Stomach (tissue), 9 donors: ENCODE measurements around the gene PDIA4. TPM values are rescaled to one million over a fixed set of nuclear protein-coding genes. Genes with fewer than 3 reads are reported as not detected.
"Not testable (repeated sequence)": the region's sequence is repeated elsewhere in the genome, so short reads cannot be mapped to it uniquely, and the experiment has no call there.

Experiments used
- DNase-seq, 2 donors: peaks; one replicate each; pipeline versions ENCODE4 v3.0.0 to v3.0.0-alpha.2; 2013 to 2019
- H3K27ac ChIP-seq, 5 donors: fragments of 200-600 bp in 4 of 5; sonication (generic) in 4 of 5; one replicate each; pipeline ENCODE4 v1.5.1; 2013 to 2019; ENCODE audit warnings: mild to moderate bottlenecking in 1 of 5, moderate library complexity in 1 of 5
- H3K27me3 ChIP-seq, 3 donors: fragments of 200-600 bp; sonication (generic); one replicate each; pipeline ENCODE4 v1.5.1; 2017 to 2019; ENCODE audit warnings: mixed run types in 1 of 3
- H3K36me3 ChIP-seq, 4 donors: fragments of 200-600 bp; sonication (generic); 1 replicate in 3 of 4; 2 replicates in 1 of 4; pipeline ENCODE4 v1.5.1; 2016 to 2019
- H3K4me1 ChIP-seq, 4 donors: fragments of 200-600 bp; sonication (generic); one replicate each; pipeline ENCODE4 v1.5.1; 2016 to 2019
- H3K4me3 ChIP-seq, 4 donors: fragments of 200-600 bp; sonication (generic) in 3 of 4; one replicate each; pipeline ENCODE4 v1.5.1; 2016 to 2019; ENCODE audit warnings: mild to moderate bottlenecking in 1 of 4
- H3K9me3 ChIP-seq, 4 donors: fragments of 200-600 bp; sonication (generic); one replicate each; pipeline ENCODE4 v1.5.1; 2016 to 2019
- EP300 ChIP-seq: sonication (generic); formaldehyde crosslinking; IDR thresholded peaks from one replicate; pipeline ENCODE4 v1.6.1; 2017; ENCODE audit warnings: antibody characterized with exemption
- POLR2A ChIP-seq, 4 donors: fragments of 450-650 bp; IDR thresholded peaks; one replicate each; pipeline ENCODE4 v1.6.1; 2016; ENCODE audit warnings: antibody characterized with exemption in 4 of 4, control low read depth in 2 of 4, mild to moderate bottlenecking in 1 of 4, moderate library complexity in 1 of 4
- POLR2AphosphoS5 ChIP-seq, 3 donors: sonication (generic); formaldehyde crosslinking; IDR thresholded peaks; one replicate each; pipeline ENCODE4 v1.6.1; 2016; ENCODE audit warnings: antibody characterized with exemption in 3 of 3
- WGBS, 5 donors: extraction: QIAGEN DNeasy Blood & Tissue Kit in 3 of 5; methylation state at CpG; one replicate each; pipeline versions ENCODE4 v1.1.5 to v1.1.7; 2013 to 2018; 5-methylcytosine and 5-hydroxymethylcytosine counted together
- intact Hi-C: fragments of 100-400 bp; cut with DNase I; formaldehyde crosslinking; loops from one replicate; pipeline ENCODE4 v1.15.1; 2023; ENCODE audit warnings: low total_unique reads
- polyA plus RNA-seq, 3 donors: library from polyadenylated mRNA; stranded (reverse); fragments of 200-250 nt; gene quantifications; one replicate each; pipeline ENCODE4 v1.2.3, GENCODE V29; 2013
- total RNA-seq, 5 donors: library from RNA; depleted of rRNA; stranded (reverse); fragments of >200 nt; gene quantifications; one replicate each; pipeline versions ENCODE4 v1.1.0 to v1.2.3, GENCODE V29; 2014 to 2016
- TF ChIP-seq, protein P1 (sequence below), 7 experiments: fragments of 450-650 bp in 4 of 7; fragments of 200-600 bp in 3 of 7; sonication (generic) in 3 of 7; IDR thresholded peaks; one replicate each; pipeline ENCODE4 v1.5.1; 2016 to 2019; ENCODE audit warnings: antibody characterized with exemption in 7 of 7, control low read depth in 2 of 7, mild to moderate bottlenecking in 1 of 7
- donor health status: healthy with polysubstance abuse.
- donor health status: Bipolar disorder and iron deficiency.
- donor health status: healthy.

PDIA4 gene
- total and polyA plus RNA-seq, 8 donors: 13.7 to 185 (median 73.3) TPM

GRCh38 chr7:149070372-149071125, 42.2 kb upstream of the PDIA4 start:
- 92 to 96% (median 95%) methylated on average over 27 to 31 of the region's 31 CpGs for WGBS, 5 donors
- TF ChIP-seq EP300 (no peak), POLR2A (IDR thresholded peaks at IDR 0.05) (no peak), POLR2AphosphoS5 (IDR thresholded peaks at IDR 0.05) (no peak)
- TF ChIP-seq, protein P1, sequence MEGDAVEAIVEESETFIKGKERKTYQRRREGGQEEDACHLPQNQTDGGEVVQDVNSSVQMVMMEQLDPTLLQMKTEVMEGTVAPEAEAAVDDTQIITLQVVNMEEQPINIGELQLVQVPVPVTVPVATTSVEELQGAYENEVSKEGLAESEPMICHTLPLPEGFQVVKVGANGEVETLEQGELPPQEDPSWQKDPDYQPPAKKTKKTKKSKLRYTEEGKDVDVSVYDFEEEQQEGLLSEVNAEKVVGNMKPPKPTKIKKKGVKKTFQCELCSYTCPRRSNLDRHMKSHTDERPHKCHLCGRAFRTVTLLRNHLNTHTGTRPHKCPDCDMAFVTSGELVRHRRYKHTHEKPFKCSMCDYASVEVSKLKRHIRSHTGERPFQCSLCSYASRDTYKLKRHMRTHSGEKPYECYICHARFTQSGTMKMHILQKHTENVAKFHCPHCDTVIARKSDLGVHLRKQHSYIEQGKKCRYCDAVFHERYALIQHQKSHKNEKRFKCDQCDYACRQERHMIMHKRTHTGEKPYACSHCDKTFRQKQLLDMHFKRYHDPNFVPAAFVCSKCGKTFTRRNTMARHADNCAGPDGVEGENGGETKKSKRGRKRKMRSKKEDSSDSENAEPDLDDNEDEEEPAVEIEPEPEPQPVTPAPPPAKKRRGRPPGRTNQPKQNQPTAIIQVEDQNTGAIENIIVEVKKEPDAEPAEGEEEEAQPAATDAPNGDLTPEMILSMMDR (IDR thresholded peaks at IDR 0.05): no peak
- intact Hi-C loops: no loop called here

GRCh38 chr7:149067869-149068268, 39.6 kb upstream of the PDIA4 start:
- peaks cover 0 to 11% (median 3%) of the 10 kb centered on the region in 4 donors for H3K4me1 ChIP-seq
- peaks cover 17 to 45% (median 41%) of the 10 kb centered on the region in 4 donors for H3K36me3 ChIP-seq
- intact Hi-C loops: loop anchor here (10.0 kb wide), 1 partner anchor 63 kb away; no protein-coding TSS in a partner anchor
- DNase-seq: no peak
- TF ChIP-seq POLR2A (IDR thresholded peaks at IDR 0.05): no peak
- TF ChIP-seq, protein P1 (IDR thresholded peaks at IDR 0.05): no peak
- TF ChIP-seq POLR2AphosphoS5 (IDR thresholded peaks at IDR 0.05): no peak
- TF ChIP-seq EP300: no peak
- H3K9me3 ChIP-seq: no peaks in the 10 kb centered on the region
- WGBS, 5 donors: 47 to 70% (median 62%) methylated on average over 4 of the region's 4 CpGs
- no peaks in the 10 kb centered on the region for H3K27me3 ChIP-seq
- no peak overlapping the region for H3K27ac ChIP-seq
- H3K4me3 ChIP-seq: no peak overlapping the region

More at GRCh38 chr7:149070372-149071125, 42.2 kb upstream of the PDIA4 start:
- Histone ChIP-seq H3K27me3 (no peaks in the 10 kb centered on the region), H3K4me1 (peaks cover 0 to 7% (median 3%) of the 10 kb centered on the region in 4 donors), H3K4me3 (no peak overlapping the region), H3K9me3 (no peaks in the 10 kb centered on the region), H3K36me3 (peaks cover 26 to 55% (median 50%) of the 10 kb centered on the region in 4 donors), H3K27ac (no peak overlapping the region)
- no peak for DNase-seq

GRCh38 chr7:149063476-149063875, 35.2 kb upstream of the PDIA4 start:
- intact Hi-C loops: loop anchor here (10.0 kb wide), 1 partner anchor 59 kb away; no protein-coding TSS in a partner anchor
- no peak for DNase-seq

DNA sequence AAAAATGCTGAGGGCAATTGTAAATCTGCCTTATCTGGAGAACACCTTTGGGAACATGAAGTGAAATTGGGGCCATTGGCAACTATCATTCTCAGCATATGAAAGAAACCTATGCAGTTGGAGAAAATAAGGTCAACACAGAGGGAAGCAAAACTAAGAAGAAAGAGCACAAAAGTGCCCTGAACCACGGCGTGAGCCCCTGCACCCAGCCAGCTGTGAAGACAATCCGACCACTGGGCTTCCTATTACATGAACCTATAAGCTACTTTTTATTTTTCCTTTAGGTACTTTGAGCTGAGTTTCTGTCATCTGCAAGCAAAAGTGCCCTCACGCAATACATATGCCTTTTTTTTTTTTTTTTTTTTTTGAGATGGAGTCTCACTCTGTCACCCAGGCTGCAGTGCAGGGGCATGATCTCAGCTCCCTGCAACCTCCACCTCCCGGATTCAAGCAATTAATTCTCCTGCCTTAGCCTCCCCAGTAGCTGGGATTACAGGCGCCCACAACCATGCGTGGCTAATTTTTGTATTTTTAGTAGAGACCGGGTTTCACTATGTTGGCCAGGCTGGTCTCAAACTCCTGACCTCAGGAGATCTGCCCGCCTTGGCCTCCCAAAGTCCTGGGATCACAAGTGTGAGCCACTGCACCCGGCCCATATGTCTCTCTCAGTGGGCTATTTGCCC, 34.1 kb upstream of the PDIA4 start:
- WGBS, 5 donors: 85 to 94% (median 88%) methylated on average over 10 of the region's 10 CpGs
- intact Hi-C loops: loop anchor here (10.0 kb wide), 1 partner anchor 58 kb away; no protein-coding TSS in a partner anchor

More at GRCh38 chr7:149063476-149063875, 35.2 kb upstream of the PDIA4 start:
- Histone ChIP-seq H3K4me3 (no peak overlapping the region), H3K27ac (no peak overlapping the region), H3K9me3 (no peaks in the 10 kb centered on the region), H3K27me3 (no peaks in the 10 kb centered on the region), H3K4me1 (peaks cover 0 to 11% (median 3%) of the 10 kb centered on the region in 4 donors), H3K36me3 (peaks cover 0 to 11% (median 7%) of the 10 kb centered on the region in 4 donors)
- TF ChIP-seq POLR2AphosphoS5 (IDR thresholded peaks at IDR 0.05) (no peak), POLR2A (IDR thresholded peaks at IDR 0.05) (no peak)

DNA sequence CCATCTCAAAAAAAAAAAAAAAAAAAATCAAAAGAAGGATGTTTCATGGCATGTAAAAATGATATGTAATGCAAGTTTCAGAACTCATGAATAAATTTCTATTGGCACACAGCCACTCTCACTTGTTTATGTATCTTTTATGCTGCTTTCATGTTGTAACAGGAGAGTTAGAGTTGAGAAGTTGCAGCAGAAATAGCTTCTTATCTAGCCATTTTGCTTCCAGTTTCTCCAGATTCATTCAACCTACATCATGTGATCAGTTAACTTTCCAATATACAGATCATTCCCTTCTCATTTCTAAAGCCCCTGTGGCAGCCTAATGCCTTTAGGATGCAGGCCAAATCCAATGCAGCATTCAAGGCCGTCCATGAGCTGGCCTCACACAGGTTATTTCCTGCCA, 31.9 kb upstream of the PDIA4 start:
- H3K27ac ChIP-seq: no peak overlapping the region
- H3K36me3 ChIP-seq: no peaks in the 10 kb centered on the region
- H3K9me3 ChIP-seq: no peaks in the 10 kb centered on the region
- TF ChIP-seq POLR2A (IDR thresholded peaks at IDR 0.05) (no peak), POLR2AphosphoS5 (IDR thresholded peaks at IDR 0.05) (no peak), EP300 (no peak)
- TF ChIP-seq, protein P1 (IDR thresholded peaks at IDR 0.05): no peak
- H3K4me3 ChIP-seq: no peak overlapping the region
- H3K4me1 ChIP-seq: peaks cover 0 to 4% (median 0%) of the 10 kb centered on the region in 4 donors
- peak in 1 of 2 donors; percentile 21 for DNase-seq
- WGBS, 5 donors: 34 to 44% (median 39%) methylated on average over 1 of the region's 1 CpG
- H3K27me3 ChIP-seq: no peaks in the 10 kb centered on the region
- intact Hi-C loops: loop anchor here (10.0 kb wide), 1 partner anchor 55 kb away; no protein-coding TSS in a partner anchor

More for the DNA sequence above, 34.1 kb upstream of the PDIA4 start:
- not testable (repeated sequence) for H3K36me3 ChIP-seq, H3K9me3 ChIP-seq, H3K4me3 ChIP-seq, H3K27me3 ChIP-seq, DNase-seq, H3K27ac ChIP-seq
- H3K4me1 ChIP-seq: peaks cover 0 to 11% (median 3%) of the 10 kb centered on the region in 4 donors
